ENCODE data around the gene KLHL36.

- TF ChIP-seq CTCF (conservative IDR thresholded peaks at IDR 0.05; ENCODE audit: low read depth, low read length) (no peak), EZH2 (IDR thresholded peaks at IDR 0.05; ENCODE audit: borderline replicate concordance, low read depth, low read length, poor library complexity, severe bottlenecking) (no peak)
These were observed 38.6 kb upstream of the KLHL36 start for GRCh38 chr16:84609563-84610177.

Data from A673 (cell line).